Activated B cell treated with CpG ODN at 0.5 μM for 24 hours (primary cell): Measurements from ENCODE around the gene FGF13. TPM values are rescaled to one million over a fixed set of nuclear protein-coding genes. Genes with fewer than 3 reads are reported as not detected.

Experiments
- ATAC-seq: fragments of 200-7000 bp; cut with Tn5 transposase; one replicate; pipeline ENCODE4 v1.10.0; 2021; ENCODE audit warnings: low read depth, mild to moderate bottlenecking, moderate library complexity
- CTCF ChIA-PET: fragments of 350-600 bp; sonication (Branson Sonifier 250); formaldehyde crosslinking; loops from one replicate; lab custom pipeline; 2021; ENCODE audit warnings: antibody characterized with exemption; lab: Charles Lee
- POLR2A ChIA-PET: fragments of 350-600 bp; sonication (Branson Sonifier 250); formaldehyde crosslinking; loops from one replicate; lab custom pipeline; 2021; ENCODE audit warnings: antibody characterized with exemption; lab: Charles Lee
- DNase-seq: peaks from one replicate; pipeline ENCODE4 v3.0.0; 2022
- H3K27ac Mint-ChIP-seq: one replicate; pipeline ENCODE4 v1.8.0; 2020; ENCODE audit warnings: mixed read lengths
- H3K27me3 Mint-ChIP-seq: one replicate; pipeline ENCODE4 v1.8.0; 2021; ENCODE audit warnings: mixed read lengths
- H3K36me3 Mint-ChIP-seq: one replicate; pipeline ENCODE4 v1.8.0; 2021; ENCODE audit warnings: low read depth, mixed read lengths
- H3K4me1 Mint-ChIP-seq: one replicate; pipeline ENCODE4 v1.8.0; 2021; ENCODE audit warnings: mixed read lengths
- H3K4me3 Mint-ChIP-seq: one replicate; pipeline ENCODE4 v1.8.0; 2020; ENCODE audit warnings: mild to moderate bottlenecking, mixed read lengths
- H3K9me3 Mint-ChIP-seq: one replicate; pipeline ENCODE4 v1.8.0; 2020; ENCODE audit warnings: mixed read lengths
- CTCF ChIP-seq: fragments of 200-600 bp; IDR thresholded peaks from one replicate; pipeline ENCODE4 v1.8.0; 2022; ENCODE audit warnings: antibody characterized with exemption, mild to moderate bottlenecking
- intact Hi-C: fragments of 100-400 bp; cut with micrococcal nuclease; formaldehyde crosslinking; loops from one replicate; pipeline ENCODE4 v1.15.1; 2024
- total RNA-seq: library from RNA; stranded (reverse); gene quantifications from 2 replicates; pipeline ENCODE4 v1.2.3, GENCODE V29; 2022

The FGF13 gene
- total RNA-seq, 1 donor from 2014 or later, result not detected

GRCh38 chrX:138669693-138670092 is 41.8 kb downstream of the FGF13 start:
- POLR2A ChIA-PET, result no interaction called here
- ATAC-seq (no peak), DNase-seq (no peak)
- CTCF ChIA-PET, result no interaction called here
- Mint-ChIP-seq H3K4me3 (no peak overlapping the region), H3K27ac (no peak overlapping the region), H3K27me3 (no peaks in the 10 kb centered on the region), H3K9me3 (no peaks in the 10 kb centered on the region), H3K4me1 (no peaks in the 10 kb centered on the region), H3K36me3 (no peaks in the 10 kb centered on the region)
- intact Hi-C loops, result no loop called here
- TF ChIP-seq CTCF, result no peak

DNA sequence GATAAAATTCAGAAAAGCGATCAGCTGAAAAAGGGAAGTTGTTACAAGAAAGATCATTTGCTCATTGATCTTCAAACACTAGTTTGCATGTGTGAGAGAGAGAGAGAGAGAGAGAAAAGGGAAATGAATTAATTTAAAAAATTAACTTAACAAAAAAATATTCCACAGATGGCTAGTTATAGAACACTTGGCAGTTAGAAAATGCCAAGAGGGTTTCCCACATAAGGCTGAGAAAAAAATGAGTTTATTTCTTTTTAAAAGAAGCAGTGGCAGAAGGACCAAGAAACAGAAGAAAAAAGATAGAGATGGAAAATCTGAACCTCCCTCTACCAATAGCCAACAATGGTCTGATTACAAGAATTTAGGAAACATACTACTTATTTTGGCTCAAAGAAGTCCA is 47.1 kb downstream of the FGF13 start:
- DNase-seq (no peak), ATAC-seq (no peak)
- H3K4me1 Mint-ChIP-seq, result no peaks in the 10 kb centered on the region
- H3K4me3 Mint-ChIP-seq, result no peak overlapping the region
- no peak for TF ChIP-seq CTCF
- POLR2A ChIA-PET, result no interaction called here
- CTCF ChIA-PET, result no interaction called here
- intact Hi-C loops, result no loop called here
- H3K9me3 Mint-ChIP-seq, result no peaks in the 10 kb centered on the region
- no peak overlapping the region for H3K27ac Mint-ChIP-seq
- H3K27me3 Mint-ChIP-seq, result no peaks in the 10 kb centered on the region
- H3K36me3 Mint-ChIP-seq, result no peaks in the 10 kb centered on the region

DNA sequence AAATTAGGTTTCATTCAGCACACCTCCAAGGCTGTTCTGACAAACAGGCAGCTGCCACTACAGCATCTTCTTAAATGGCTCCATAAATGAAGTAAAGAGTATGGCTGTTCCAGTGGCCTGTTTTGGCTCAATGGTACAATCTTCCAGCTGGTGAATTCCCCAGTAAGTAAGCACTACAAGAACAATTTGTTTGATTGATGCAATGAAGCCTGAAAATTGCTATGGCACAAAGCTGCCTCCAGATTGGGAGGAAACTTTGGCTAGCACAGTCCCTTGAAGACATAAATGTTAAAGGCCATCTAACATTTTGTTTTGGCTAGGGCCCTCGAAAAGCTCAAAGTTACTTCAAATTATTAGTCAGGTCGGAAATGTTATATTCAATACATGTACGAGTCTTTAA is 47.5 kb downstream of the FGF13 start:
- ATAC-seq (no peak), DNase-seq (no peak)
- CTCF ChIA-PET, result no interaction called here

DNA sequence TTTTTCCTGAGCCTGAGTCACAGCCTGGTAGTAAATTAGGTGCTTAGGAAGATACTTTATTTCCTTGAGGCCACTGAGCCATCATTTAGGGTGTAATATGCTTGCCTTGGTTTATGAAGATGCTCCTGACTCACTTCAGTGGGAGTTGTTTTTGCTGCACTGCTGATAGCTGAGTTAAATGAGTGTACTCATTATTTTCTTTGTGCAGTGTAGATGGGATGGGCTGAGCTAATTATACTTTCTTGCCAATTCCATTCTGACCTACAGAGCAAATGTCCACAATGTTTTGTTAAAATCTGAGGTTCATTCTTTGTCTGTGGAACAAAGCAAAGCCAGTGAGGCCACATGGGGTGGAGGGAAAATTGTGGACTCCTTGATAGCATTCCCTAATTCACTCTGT is 60.0 kb downstream of the FGF13 start:
- POLR2A ChIA-PET, result no interaction called here
- ATAC-seq (no peak), DNase-seq (no peak)
- intact Hi-C loops, result no loop called here
- no peaks in the 10 kb centered on the region for H3K27me3 Mint-ChIP-seq
- no peaks in the 10 kb centered on the region for H3K4me1 Mint-ChIP-seq
- H3K4me3 Mint-ChIP-seq, result no peak overlapping the region
- no peak overlapping the region for H3K27ac Mint-ChIP-seq
- no peaks in the 10 kb centered on the region for H3K36me3 Mint-ChIP-seq
- CTCF ChIA-PET, result no interaction called here
- H3K9me3 Mint-ChIP-seq, result no peaks in the 10 kb centered on the region
- TF ChIP-seq CTCF, result no peak

More for the DNA sequence above, 47.5 kb downstream of the FGF13 start:
- no peaks in the 10 kb centered on the region for H3K4me1 Mint-ChIP-seq
- no peaks in the 10 kb centered on the region for H3K27me3 Mint-ChIP-seq
- H3K36me3 Mint-ChIP-seq, result no peaks in the 10 kb centered on the region
- no peak for TF ChIP-seq CTCF
- no peaks in the 10 kb centered on the region for H3K9me3 Mint-ChIP-seq
- no peak overlapping the region for H3K4me3 Mint-ChIP-seq
- no peak overlapping the region for H3K27ac Mint-ChIP-seq
- POLR2A ChIA-PET, result no interaction called here
- intact Hi-C loops, result no loop called here

- Mint-ChIP-seq H3K36me3 (no peaks in the 10 kb centered on the region), H3K27ac (no peak overlapping the region), H3K27me3 (no peaks in the 10 kb centered on the region), H3K9me3 (no peaks in the 10 kb centered on the region), H3K4me1 (no peaks in the 10 kb centered on the region), H3K4me3 (no peak overlapping the region)
- intact Hi-C loops, result no loop called here
- ATAC-seq, result no peak
- ChIA-PET POLR2A (no interaction called here), CTCF (no interaction called here)
- DNase-seq, result no peak
- TF ChIP-seq CTCF, result no peak
These were observed 62.9 kb downstream of the FGF13 start for GRCh38 chrX:138648568-138648967.
